WTC11 (cell line): ENCODE data around the gene KIAA0753. TPM values are rescaled to one million over a fixed set of nuclear protein-coding genes. Genes with fewer than 3 reads are reported as not detected.

ENCODE experiments used
- ATAC-seq: fragments of 200-7000 bp; cut with Tn5 transposase; 2 replicates; pipeline ENCODE4 v1.10.0; 2021; ENCODE audit warnings: mild to moderate bottlenecking, moderate library complexity
- CTCF ChIA-PET: fragments of 300-600 bp; sonication (Branson Sonifier 250); formaldehyde crosslinking; loops from one replicate; lab custom pipeline; 2021; ENCODE audit warnings: antibody characterized with exemption; lab: Charles Lee
- POLR2A ChIA-PET: fragments of 350-600 bp; sonication (Branson Sonifier 250); formaldehyde crosslinking; loops from one replicate; lab custom pipeline; 2021; ENCODE audit warnings: antibody characterized with exemption; lab: Charles Lee
- DNase-seq: peaks from one replicate; pipeline ENCODE4 v3.0.0; 2021; ENCODE audit warnings: low spot score
- H3K27ac Mint-ChIP-seq: 2 replicates; pipeline ENCODE4 v1.8.0; 2021; ENCODE audit warnings: mixed read lengths
- H3K27me3 Mint-ChIP-seq: 2 replicates; pipeline ENCODE4 v1.8.0; 2021; ENCODE audit warnings: low read depth, mild to moderate bottlenecking, moderate library complexity, mixed read lengths
- H3K36me3 Mint-ChIP-seq: 2 replicates; pipeline ENCODE4 v1.8.0; 2021; ENCODE audit warnings: mixed read lengths
- H3K4me1 Mint-ChIP-seq: 2 replicates; pipeline ENCODE4 v1.8.0; 2022; ENCODE audit warnings: mixed read lengths
- H3K4me3 Mint-ChIP-seq: 2 replicates; pipeline ENCODE4 v1.8.0; 2021; ENCODE audit warnings: mild to moderate bottlenecking, moderate library complexity, mixed read lengths
- H3K9me3 Mint-ChIP-seq: 2 replicates; pipeline ENCODE4 v1.8.0; 2021; ENCODE audit warnings: mixed read lengths
- ATF2 ChIP-seq: sonication (generic); formaldehyde crosslinking; IDR thresholded peaks from 2 replicates; pipeline ENCODE4 v1.8.1; 2022; ENCODE audit warnings: low read depth, missing genetic modification reagents, borderline replicate concordance
- CREB1 ChIP-seq: sonication (generic); formaldehyde crosslinking; IDR thresholded peaks from 2 replicates; pipeline ENCODE4 v1.8.0; 2023; ENCODE audit warnings: mild to moderate bottlenecking, missing genetic modification reagents
- CREM ChIP-seq: sonication (generic); formaldehyde crosslinking; IDR thresholded peaks from 2 replicates; pipeline ENCODE4 v1.8.1; 2022; ENCODE audit warnings: mild to moderate bottlenecking, missing genetic modification reagents, moderate library complexity
- E2F5 ChIP-seq: sonication (generic); formaldehyde crosslinking; IDR thresholded peaks from 2 replicates; pipeline ENCODE4 v1.8.1; 2022; ENCODE audit warnings: mild to moderate bottlenecking, moderate library complexity, missing genetic modification reagents
- EMX1 ChIP-seq: fragments of 250-450 bp; sonication (Bioruptor Pico); IDR thresholded peaks from 2 replicates; pipeline ENCODE4 v1.8.0; 2021; ENCODE audit warnings: mild to moderate bottlenecking
- ESRRA ChIP-seq: sonication (generic); formaldehyde crosslinking; IDR thresholded peaks from 2 replicates; pipeline ENCODE4 v1.8.1; 2022; ENCODE audit warnings: mild to moderate bottlenecking, missing genetic modification reagents, borderline replicate concordance
- HMGA2 ChIP-seq: fragments of 250-450 bp; sonication (Bioruptor Pico); IDR thresholded peaks from 2 replicates; pipeline ENCODE4 v1.4.0; 2021; ENCODE audit warnings: mild to moderate bottlenecking, moderate library complexity
- JAZF1 ChIP-seq: fragments of 250-450 bp; sonication (Bioruptor Pico); IDR thresholded peaks from 2 replicates; pipeline ENCODE4 v1.9.0; 2021; ENCODE audit warnings: moderate library complexity, mild to moderate bottlenecking, inconsistent platforms
- PRDM15 ChIP-seq: sonication (generic); formaldehyde crosslinking; IDR thresholded peaks from 2 replicates; pipeline ENCODE4 v1.8.0; 2022; ENCODE audit warnings: missing genetic modification reagents
- RORB ChIP-seq: fragments of 250-450 bp; sonication (Bioruptor Pico); IDR thresholded peaks from 2 replicates; pipeline ENCODE4 v1.9.0; 2021; ENCODE audit warnings: mild to moderate bottlenecking
- SP1 ChIP-seq: sonication (generic); formaldehyde crosslinking; conservative IDR thresholded peaks from 2 replicates; pipeline ENCODE4 v1.8.1; 2022; ENCODE audit warnings: missing genetic modification reagents
- STAT6 ChIP-seq: sonication (generic); formaldehyde crosslinking; conservative IDR thresholded peaks from 2 replicates; pipeline ENCODE4 v1.8.1; 2023; ENCODE audit warnings: mild to moderate bottlenecking, low read depth, missing genetic modification reagents, moderate library complexity
- TCF7 ChIP-seq: sonication (generic); formaldehyde crosslinking; IDR thresholded peaks from 2 replicates; pipeline ENCODE4 v1.8.0; 2022; ENCODE audit warnings: mild to moderate bottlenecking, low read depth, missing genetic modification reagents, moderate library complexity
- TP53 ChIP-seq: sonication (generic); formaldehyde crosslinking; IDR thresholded peaks from 2 replicates; pipeline ENCODE4 v1.8.1; 2023; ENCODE audit warnings: mild to moderate bottlenecking, missing genetic modification reagents
- ZMAT4 ChIP-seq: fragments of 250-450 bp; sonication (Bioruptor Pico); IDR thresholded peaks from 2 replicates; pipeline ENCODE4 v1.9.0; 2021; ENCODE audit warnings: mild to moderate bottlenecking
- ZNF138 ChIP-seq: sonication (generic); formaldehyde crosslinking; conservative IDR thresholded peaks from 2 replicates; pipeline ENCODE4 v1.8.1; 2022; ENCODE audit warnings: mild to moderate bottlenecking, moderate library complexity, missing genetic modification reagents
- ZNF263 ChIP-seq: sonication (generic); formaldehyde crosslinking; IDR thresholded peaks from 2 replicates; pipeline ENCODE4 v1.8.1; 2022; ENCODE audit warnings: low read depth, mild to moderate bottlenecking, moderate library complexity, missing genetic modification reagents
- ZNF512 ChIP-seq: sonication (generic); formaldehyde crosslinking; IDR thresholded peaks from 2 replicates; pipeline ENCODE4 v1.8.1; 2022; ENCODE audit warnings: missing genetic modification reagents, borderline replicate concordance
- total RNA-seq: library from RNA; stranded (reverse); gene quantifications from 3 replicates; pipeline ENCODE4 v1.2.3, GENCODE V29; 2021

Gene KIAA0753
- total RNA-seq, 1 experiment from 2014 or later, result 22.8 TPM

GRCh38 chr17:6561446-6561845 is 79.1 kb downstream of the KIAA0753 start:
- no peaks in the 10 kb centered on the region for H3K9me3 Mint-ChIP-seq
- H3K27ac Mint-ChIP-seq, result no peak overlapping the region
- H3K4me3 Mint-ChIP-seq, result no peak overlapping the region
- DNase-seq, result no peak
- H3K27me3 Mint-ChIP-seq, result peaks cover 37% of the 10 kb centered on the region
- POLR2A ChIA-PET, result no interaction called here
- no peak for ATAC-seq
- TF ChIP-seq ZNF512 (CRISPR knock-in tag), result no peak
- TF ChIP-seq ZMAT4, result no peak
- TF ChIP-seq CREM (CRISPR knock-in tag), result no peak
- no peak for TF ChIP-seq ZNF263
- TF ChIP-seq JAZF1 (CRISPR knock-in tag), result no peak
- TF ChIP-seq TP53 (CRISPR knock-in tag), result no peak
- TF ChIP-seq E2F5 (CRISPR knock-in tag), result no peak
- no peak for TF ChIP-seq TCF7 (CRISPR knock-in tag)
- no peak for TF ChIP-seq PRDM15 (CRISPR knock-in tag)
- TF ChIP-seq EMX1 (CRISPR knock-in tag), result no peak
- no peak for TF ChIP-seq SP1
- no peak for TF ChIP-seq HMGA2
- no peak for TF ChIP-seq ESRRA (CRISPR knock-in tag)
- no peak for TF ChIP-seq STAT6
- no peak for TF ChIP-seq RORB (CRISPR knock-in tag)
- TF ChIP-seq ATF2 (CRISPR knock-in tag), result no peak
- TF ChIP-seq ZNF138 (CRISPR knock-in tag), result no peak
- no peak for TF ChIP-seq CREB1
- H3K36me3 Mint-ChIP-seq, result no peaks in the 10 kb centered on the region
- CTCF ChIA-PET, result interaction anchor here (0.7 kb wide), 1 partner anchor 47 kb away, joined by 3 read pairs; no protein-coding TSS in a partner anchor
- peaks cover 6% of the 10 kb centered on the region for H3K4me1 Mint-ChIP-seq
